Kidney (tissue), 14 donors: ENCODE results near the gene USP48. TPM values are rescaled to one million over a fixed set of nuclear protein-coding genes. Genes with fewer than 3 reads are reported as not detected.

Experiments
- DNase-seq, 5 donors: peaks; one replicate each; pipeline ENCODE4 v3.0.0-alpha.2; 2013 to 2020
- FAIRE-seq: peaks from 2 replicates; lab custom pipeline; 2012; peaks lifted over from hg19 to GRCh38; lab: Jason Lieb, UNC
- H3K27ac ChIP-seq, 2 donors: one replicate each; pipeline ENCODE4 v1.7.0; 2013; ENCODE audit warnings: low read depth in 2 of 2, low read length in 2 of 2, inconsistent platforms in 1 of 2
- H3K27me3 ChIP-seq: one replicate; pipeline ENCODE4 v1.7.1; 2013; ENCODE audit warnings: low read length, inconsistent platforms; ENCODE audit not compliant: control insufficient read depth, insufficient read depth
- H3K36me3 ChIP-seq, 3 donors: one replicate each; pipeline versions ENCODE4 v1.7.0 to v1.7.1; 2013; ENCODE audit warnings: low read length in 3 of 3, control low read depth in 1 of 3, inconsistent platforms in 1 of 3; ENCODE audit not compliant: insufficient read depth in 3 of 3, control insufficient read depth in 2 of 3
- H3K4me1 ChIP-seq, 3 donors: one replicate each; pipeline versions ENCODE4 v1.7.0 to v1.7.1; 2013; ENCODE audit warnings: low read length in 3 of 3, inconsistent platforms in 1 of 3, low read depth in 1 of 3; ENCODE audit not compliant: control insufficient read depth in 2 of 3, insufficient read depth in 2 of 3
- H3K4me3 ChIP-seq, 3 donors: one replicate each; pipeline versions ENCODE4 v1.7.0 to v1.8.1; 2013; ENCODE audit warnings: low read length in 3 of 3, control low read depth in 1 of 3, inconsistent platforms in 1 of 3
- H3K9ac ChIP-seq, 3 donors: one replicate each; pipeline versions ENCODE4 v1.7.0 to v1.7.1; 2013; ENCODE audit warnings: low read length in 3 of 3, control low read depth in 1 of 3, inconsistent platforms in 1 of 3
- H3K9me3 ChIP-seq, 3 donors: one replicate each; pipeline versions ENCODE4 v1.7.0 to v1.7.1; 2013; ENCODE audit warnings: low read length in 3 of 3, control low read depth in 1 of 3, inconsistent platforms in 1 of 3; ENCODE audit not compliant: control insufficient read depth in 2 of 3, insufficient read depth in 1 of 3
- intact Hi-C: fragments of 100-400 bp; cut with DNase I; formaldehyde crosslinking; loops from one replicate; pipeline ENCODE4 v1.11.1; 2022
- polyA plus RNA-seq: library from polyadenylated mRNA; stranded (reverse); fragments of 350-450 nt; fragmentation: Illumina TruSeq; extraction: RNeasy Lipid Tissue Mini Kit (QIAGEN cat#74804); gene quantifications from one replicate; pipeline ENCODE4 v1.2.3, GENCODE V29; 2014; ENCODE audit warnings: low read depth, low replicate concordance; ENCODE audit not compliant: insufficient read depth
- total RNA-seq: library from RNA; stranded (reverse); fragmentation: NEBNext Ultra II Directional; extraction: Animal tissue kit (Norgen Biotek cat#: 25700); gene quantifications from one replicate; pipeline ENCODE4 v1.2.1, GENCODE V29; 2021
- TF ChIP-seq, protein P1 (sequence below): IDR thresholded peaks from 3 replicates; pipeline ENCODE4 v1.5.1; 2012; ENCODE audit warnings: mild to moderate bottlenecking, moderate library complexity, borderline replicate concordance; ENCODE audit not compliant: insufficient read depth; ENCODE audit errors: extremely low read depth
- donor health status: control.
- donor health status: control.
- donor health status: control.
- donor health status: control.
- donor health status: control.
- donor health status: DM: yes; HTN: yes; CAD: no.
- donor health status: Normal renal cell carcinoma (clear cell type).

The USP48 gene
- total and polyA plus RNA-seq, 2 donors from 2014 or later: 16.7 to 62.8 TPM

- FAIRE-seq (no peak), DNase-seq (no peak)
- Histone ChIP-seq H3K4me1 (peaks cover 0 to 7% (median 3%) of the 10 kb centered on the region in 3 donors), H3K27me3 (no peaks in the 10 kb centered on the region), H3K9me3 (no peaks in the 10 kb centered on the region), H3K27ac (no peak overlapping the region), H3K36me3 (peaks cover 0 to 2% (median 0%) of the 10 kb centered on the region in 3 donors), H3K4me3 (no peak overlapping the region), H3K9ac (no peak overlapping the region)
- intact Hi-C loops: no loop called here
- TF ChIP-seq, protein P1, sequence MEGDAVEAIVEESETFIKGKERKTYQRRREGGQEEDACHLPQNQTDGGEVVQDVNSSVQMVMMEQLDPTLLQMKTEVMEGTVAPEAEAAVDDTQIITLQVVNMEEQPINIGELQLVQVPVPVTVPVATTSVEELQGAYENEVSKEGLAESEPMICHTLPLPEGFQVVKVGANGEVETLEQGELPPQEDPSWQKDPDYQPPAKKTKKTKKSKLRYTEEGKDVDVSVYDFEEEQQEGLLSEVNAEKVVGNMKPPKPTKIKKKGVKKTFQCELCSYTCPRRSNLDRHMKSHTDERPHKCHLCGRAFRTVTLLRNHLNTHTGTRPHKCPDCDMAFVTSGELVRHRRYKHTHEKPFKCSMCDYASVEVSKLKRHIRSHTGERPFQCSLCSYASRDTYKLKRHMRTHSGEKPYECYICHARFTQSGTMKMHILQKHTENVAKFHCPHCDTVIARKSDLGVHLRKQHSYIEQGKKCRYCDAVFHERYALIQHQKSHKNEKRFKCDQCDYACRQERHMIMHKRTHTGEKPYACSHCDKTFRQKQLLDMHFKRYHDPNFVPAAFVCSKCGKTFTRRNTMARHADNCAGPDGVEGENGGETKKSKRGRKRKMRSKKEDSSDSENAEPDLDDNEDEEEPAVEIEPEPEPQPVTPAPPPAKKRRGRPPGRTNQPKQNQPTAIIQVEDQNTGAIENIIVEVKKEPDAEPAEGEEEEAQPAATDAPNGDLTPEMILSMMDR: no peak
Observed at GRCh38 chr1:21763694-21764419, 19.1 kb downstream of the USP48 start.

DNA sequence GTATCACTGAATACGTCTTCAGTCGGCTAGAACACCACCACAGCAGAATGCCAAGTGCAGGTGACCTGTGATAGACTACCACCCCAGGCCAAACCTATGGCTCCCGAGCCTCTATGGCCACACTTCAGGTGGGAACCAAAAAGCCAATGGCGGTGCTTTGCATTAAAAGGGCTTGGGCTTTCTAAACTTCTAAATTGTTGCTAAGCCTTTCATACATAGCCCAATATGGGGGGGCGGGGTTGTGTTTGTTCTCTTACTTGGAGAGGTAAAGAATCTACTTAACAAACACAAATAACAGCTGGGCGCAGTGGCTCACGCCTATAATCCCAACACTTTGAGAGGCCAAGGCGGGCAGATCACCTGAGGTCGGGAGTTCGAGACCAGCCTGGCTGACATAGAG, 19.7 kb downstream of the USP48 start:
- no peak for FAIRE-seq
- Histone ChIP-seq H3K36me3 (no peaks in the 10 kb centered on the region), H3K4me3 (no peak overlapping the region), H3K27me3 (no peaks in the 10 kb centered on the region), H3K9ac (no peak overlapping the region), H3K27ac (no peak overlapping the region), H3K9me3 (no peaks in the 10 kb centered on the region), H3K4me1 (peaks cover 0 to 7% (median 3%) of the 10 kb centered on the region in 3 donors)
- DNase-seq: no peak
- intact Hi-C loops: no loop called here
- TF ChIP-seq, protein P1: no peak

GRCh38 chr1:21762022-21762404, 20.9 kb downstream of the USP48 start:
- intact Hi-C loops: no loop called here

More at GRCh38 chr1:21762022-21762404, 20.9 kb downstream of the USP48 start:
- FAIRE-seq: no peak
- H3K27me3 ChIP-seq: no peaks in the 10 kb centered on the region
- H3K4me3 ChIP-seq: no peak overlapping the region
- no peaks in the 10 kb centered on the region for H3K9me3 ChIP-seq
- no peak overlapping the region for H3K9ac ChIP-seq
- H3K27ac ChIP-seq: no peak overlapping the region
- H3K4me1 ChIP-seq: peaks cover 0 to 7% (median 3%) of the 10 kb centered on the region in 3 donors
- H3K36me3 ChIP-seq: no peaks in the 10 kb centered on the region
- DNase-seq: peak in 1 of 5 donors; percentile 6
- TF ChIP-seq, protein P1: no peak
